GM12878 (cell line): ENCODE results near the gene SCNN1A.

Experiments
- CHD4 ChIP-seq: fragments of 200-600 bp; sonication (generic); IDR thresholded peaks from 2 replicates; pipeline ENCODE4 v1.6.1; 2016; ENCODE audit warnings: mild to moderate bottlenecking
- POLR2AphosphoS5 ChIP-seq: IDR thresholded peaks from 2 replicates; pipeline ENCODE4 v1.6.1; 2011; ENCODE audit warnings: mild to moderate bottlenecking, low read length, inconsistent platforms
- YY1 ChIP-seq: IDR thresholded peaks from 2 replicates; pipeline ENCODE4 v1.6.1; 2011; ENCODE audit warnings: low read depth, mild to moderate bottlenecking, low read length
- TF ChIP-seq, protein P1 (sequence below): IDR thresholded peaks from 2 replicates; pipeline ENCODE4 v1.6.1; 2011; ENCODE audit warnings: low read depth, low read length, improper control_type of control experiment, borderline replicate concordance
- TF ChIP-seq, protein P2 (sequence below): IDR thresholded peaks from 2 replicates; pipeline ENCODE4 v1.6.1; 2012; ENCODE audit warnings: mild to moderate bottlenecking, low read depth, low read length

DNA sequence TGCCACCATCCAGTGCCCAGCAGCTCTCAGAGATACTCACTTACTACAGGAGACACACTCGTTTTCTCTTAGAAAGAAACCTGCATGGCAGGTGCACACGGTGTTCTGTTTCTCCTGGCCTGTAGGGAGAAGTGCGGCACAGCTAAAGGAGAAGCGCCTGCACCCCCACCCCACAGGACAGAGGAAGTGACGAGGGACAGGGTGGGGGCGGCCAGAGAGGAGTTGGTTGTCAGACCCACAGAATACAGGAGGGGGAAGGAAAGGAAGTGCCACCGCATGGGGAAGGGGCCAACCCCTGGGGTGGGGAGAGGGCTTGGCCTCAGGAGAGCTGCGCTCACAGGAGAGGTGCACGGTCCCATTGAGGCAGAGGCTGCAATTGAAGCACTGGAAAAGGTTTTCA lies 42.3 kb downstream of the SCNN1A start:
- TF ChIP-seq POLR2AphosphoS5 (no peak), YY1 (no peak), CHD4 (no peak)
- TF ChIP-seq, protein P1, sequence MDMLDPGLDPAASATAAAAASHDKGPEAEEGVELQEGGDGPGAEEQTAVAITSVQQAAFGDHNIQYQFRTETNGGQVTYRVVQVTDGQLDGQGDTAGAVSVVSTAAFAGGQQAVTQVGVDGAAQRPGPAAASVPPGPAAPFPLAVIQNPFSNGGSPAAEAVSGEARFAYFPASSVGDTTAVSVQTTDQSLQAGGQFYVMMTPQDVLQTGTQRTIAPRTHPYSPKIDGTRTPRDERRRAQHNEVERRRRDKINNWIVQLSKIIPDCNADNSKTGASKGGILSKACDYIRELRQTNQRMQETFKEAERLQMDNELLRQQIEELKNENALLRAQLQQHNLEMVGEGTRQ: no peak
- TF ChIP-seq, protein P2, sequence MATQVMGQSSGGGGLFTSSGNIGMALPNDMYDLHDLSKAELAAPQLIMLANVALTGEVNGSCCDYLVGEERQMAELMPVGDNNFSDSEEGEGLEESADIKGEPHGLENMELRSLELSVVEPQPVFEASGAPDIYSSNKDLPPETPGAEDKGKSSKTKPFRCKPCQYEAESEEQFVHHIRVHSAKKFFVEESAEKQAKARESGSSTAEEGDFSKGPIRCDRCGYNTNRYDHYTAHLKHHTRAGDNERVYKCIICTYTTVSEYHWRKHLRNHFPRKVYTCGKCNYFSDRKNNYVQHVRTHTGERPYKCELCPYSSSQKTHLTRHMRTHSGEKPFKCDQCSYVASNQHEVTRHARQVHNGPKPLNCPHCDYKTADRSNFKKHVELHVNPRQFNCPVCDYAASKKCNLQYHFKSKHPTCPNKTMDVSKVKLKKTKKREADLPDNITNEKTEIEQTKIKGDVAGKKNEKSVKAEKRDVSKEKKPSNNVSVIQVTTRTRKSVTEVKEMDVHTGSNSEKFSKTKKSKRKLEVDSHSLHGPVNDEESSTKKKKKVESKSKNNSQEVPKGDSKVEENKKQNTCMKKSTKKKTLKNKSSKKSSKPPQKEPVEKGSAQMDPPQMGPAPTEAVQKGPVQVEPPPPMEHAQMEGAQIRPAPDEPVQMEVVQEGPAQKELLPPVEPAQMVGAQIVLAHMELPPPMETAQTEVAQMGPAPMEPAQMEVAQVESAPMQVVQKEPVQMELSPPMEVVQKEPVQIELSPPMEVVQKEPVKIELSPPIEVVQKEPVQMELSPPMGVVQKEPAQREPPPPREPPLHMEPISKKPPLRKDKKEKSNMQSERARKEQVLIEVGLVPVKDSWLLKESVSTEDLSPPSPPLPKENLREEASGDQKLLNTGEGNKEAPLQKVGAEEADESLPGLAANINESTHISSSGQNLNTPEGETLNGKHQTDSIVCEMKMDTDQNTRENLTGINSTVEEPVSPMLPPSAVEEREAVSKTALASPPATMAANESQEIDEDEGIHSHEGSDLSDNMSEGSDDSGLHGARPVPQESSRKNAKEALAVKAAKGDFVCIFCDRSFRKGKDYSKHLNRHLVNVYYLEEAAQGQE: no peak
